NCI-H524 treated with DMSO at 0.1 percent for 48 hours (cell line): ENCODE results near the gene NSD1.
"Not testable (repeated sequence)": the region's sequence is repeated elsewhere in the genome, so short reads cannot be mapped to it uniquely, and the experiment has no call there.

Experiments
- DNase-seq: peaks from one replicate; lab custom pipeline; 2025; lab: John Stamatoyannopoulos, UW

Gene NSD1

GRCh38 chr5:177130211-177131018 is 3.2 kb upstream of the NSD1 start:
- no peak for DNase-seq

- DNase-seq, result no peak
Measured at GRCh38 chr5:177131019-177131320, 2.6 kb upstream of the NSD1 start.

DNA sequence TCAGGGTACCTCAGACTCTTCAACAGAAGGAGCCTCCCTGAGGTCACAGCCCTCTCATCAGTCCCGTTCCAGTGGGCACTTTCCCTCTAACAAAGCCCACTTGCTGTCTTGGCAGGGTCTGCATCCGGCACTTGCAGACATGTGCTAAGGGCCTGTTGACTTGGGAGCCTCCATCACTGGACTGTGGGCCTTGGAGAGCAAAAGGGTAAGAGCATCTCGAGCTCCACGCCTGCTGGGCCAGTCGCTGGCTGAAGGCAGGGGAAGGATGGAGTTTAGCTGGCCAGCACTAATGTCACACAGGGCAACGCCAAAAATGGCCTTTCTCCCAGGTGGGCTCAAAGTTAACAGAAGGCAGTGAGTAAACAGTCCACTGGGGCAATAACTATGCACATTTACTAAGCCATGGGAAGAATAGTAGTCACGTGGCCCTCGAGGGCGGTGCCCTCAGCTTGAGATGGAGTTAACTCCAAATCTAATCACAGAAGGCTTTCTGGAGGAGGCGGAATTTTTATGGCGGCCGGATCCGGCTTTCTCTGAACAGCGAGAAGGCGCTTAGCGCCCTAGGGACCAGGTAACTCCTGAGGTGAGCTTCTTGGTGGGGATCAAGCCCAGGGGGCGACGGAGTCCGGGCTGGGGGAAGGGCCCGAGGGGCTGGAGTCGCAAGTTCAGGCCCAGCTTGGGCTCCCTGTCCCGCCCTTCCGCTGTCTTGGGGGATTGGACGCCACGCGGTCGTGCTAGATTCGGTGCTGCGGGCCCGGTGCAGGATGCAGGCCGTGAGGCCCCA is 2.0 kb upstream of the NSD1 start:
- no peak for DNase-seq

GRCh38 chr5:177132136-177133095 is 1.2 kb upstream of the NSD1 start:
- no peak for DNase-seq

GRCh38 chr5:177133853-177134696 is 502 bp downstream of the NSD1 start:
- DNase-seq, result no peak

DNA sequence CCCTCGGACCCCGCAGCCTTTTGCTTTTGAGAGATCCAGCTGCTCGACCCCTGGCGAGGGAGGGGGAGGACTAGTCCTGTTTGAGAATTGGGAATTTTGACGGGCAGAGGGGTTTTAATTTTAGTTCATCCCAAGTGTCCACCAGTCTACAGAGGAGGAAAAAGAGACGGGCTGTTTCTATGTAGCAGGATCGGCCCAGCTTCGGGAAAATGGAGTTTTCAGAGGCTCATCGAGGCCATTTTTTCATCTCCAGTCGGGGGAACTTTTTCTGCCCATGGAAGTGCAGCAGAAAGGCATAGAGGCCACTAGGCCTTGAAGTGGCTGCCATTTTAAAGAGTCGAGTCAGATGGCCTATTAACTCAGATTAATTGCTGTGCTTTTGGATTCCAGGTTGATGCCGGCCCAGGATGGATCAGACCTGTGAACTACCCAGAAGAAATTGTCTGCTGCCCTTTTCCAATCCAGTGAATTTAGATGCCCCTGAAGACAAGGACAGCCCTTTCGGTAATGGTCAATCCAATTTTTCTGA is 1.2 kb downstream of the NSD1 start:
- no peak for DNase-seq

- no peak for DNase-seq
Measured at GRCh38 chr5:177140312-177140711, 6.7 kb downstream of the NSD1 start.

DNA sequence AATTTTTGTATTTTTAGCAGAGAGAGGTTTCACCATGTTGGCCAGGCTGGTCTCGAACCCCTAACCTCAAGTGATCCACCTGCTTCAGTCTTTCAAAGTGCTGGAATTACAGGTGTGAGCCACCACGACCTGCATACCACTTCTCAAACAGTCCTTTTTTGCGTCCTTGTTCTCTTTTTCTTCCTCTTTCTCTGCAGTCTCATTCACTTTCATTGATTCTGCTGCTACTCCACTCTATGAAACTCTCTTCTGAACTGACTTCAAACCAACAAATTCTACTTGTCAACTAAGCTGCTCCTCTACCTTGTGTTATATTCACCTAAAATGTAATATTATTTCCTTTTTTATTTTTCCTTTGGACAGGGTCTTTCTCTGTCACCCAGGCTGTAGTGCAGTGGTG is 7.9 kb downstream of the NSD1 start:
- no peak for DNase-seq

GRCh38 chr5:177142098-177142611 is 8.6 kb downstream of the NSD1 start:
- DNase-seq, result no peak

DNA sequence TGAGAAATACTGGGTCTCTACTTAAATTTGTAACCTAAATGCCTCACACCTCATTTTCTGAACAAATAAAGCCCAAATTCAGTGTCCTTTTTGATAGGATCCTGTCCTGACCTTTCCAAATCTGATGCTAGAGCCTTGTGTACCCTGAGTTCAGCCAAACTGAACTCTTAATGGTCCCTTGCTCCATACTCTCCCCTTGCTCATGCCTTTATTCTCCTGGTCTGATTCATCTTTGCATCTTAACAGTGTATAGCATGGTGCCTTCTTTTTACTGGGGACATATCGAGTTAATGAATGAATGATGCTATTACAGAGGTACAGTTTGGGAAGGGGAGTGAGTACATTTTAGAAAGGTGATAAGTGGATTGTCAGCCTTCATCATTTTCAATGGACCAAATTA is 9.2 kb downstream of the NSD1 start:
- no peak for DNase-seq

GRCh38 chr5:177146891-177147638 is 13.5 kb downstream of the NSD1 start:
- no peak for DNase-seq

DNA sequence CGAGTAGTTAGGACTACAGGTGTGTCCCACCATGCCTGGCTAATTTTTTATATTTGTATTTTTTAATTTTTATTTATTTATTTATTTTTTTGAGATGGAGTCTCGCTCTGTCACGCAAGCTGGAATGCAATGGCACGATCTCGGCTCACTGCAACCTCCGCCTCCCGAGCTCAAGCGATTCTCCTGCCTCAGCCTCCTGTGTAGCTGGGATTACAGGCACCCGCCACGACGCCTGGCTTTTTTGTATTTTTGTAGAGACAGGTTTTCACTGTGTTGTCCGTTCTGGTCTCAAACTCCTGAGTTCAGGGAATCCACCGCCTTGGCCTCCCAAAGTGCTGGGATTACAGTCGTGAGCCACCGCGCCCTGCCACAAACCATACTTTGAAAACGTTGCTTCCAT is 16.5 kb downstream of the NSD1 start:
- DNase-seq, result not testable (repeated sequence)

DNA sequence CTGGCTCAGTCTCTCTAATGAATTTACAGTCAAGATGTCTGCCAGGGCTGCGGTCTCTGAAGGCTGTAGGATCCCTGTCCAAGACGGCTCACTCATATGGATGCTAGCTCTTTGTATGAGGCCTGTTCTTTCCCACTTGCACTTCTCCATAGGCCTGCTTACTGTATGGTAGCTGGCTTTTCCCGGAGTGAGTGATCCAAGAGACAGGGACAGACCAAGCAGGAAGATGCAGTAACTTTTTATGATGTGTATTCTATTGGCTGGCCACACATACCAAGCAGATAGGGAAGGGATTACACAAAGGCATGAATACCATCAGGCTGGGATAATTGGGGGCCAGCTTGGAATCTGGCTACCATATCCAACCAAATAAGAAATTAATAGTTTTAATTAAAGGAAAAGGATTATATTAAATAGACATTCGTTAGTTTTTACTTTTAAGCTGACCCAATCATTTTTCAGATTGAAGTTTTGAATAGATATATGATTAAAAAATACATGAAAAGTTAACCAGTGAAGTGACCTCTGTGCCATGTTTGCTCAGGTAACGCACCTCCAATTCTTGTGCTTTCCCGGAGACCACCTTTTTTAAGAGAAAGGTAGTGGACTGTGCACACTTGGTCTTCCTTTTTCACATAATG is 20.6 kb downstream of the NSD1 start:
- DNase-seq, result no peak

- DNase-seq, result no peak
Measured at GRCh38 chr5:177162379-177162778, 28.8 kb downstream of the NSD1 start.

DNA sequence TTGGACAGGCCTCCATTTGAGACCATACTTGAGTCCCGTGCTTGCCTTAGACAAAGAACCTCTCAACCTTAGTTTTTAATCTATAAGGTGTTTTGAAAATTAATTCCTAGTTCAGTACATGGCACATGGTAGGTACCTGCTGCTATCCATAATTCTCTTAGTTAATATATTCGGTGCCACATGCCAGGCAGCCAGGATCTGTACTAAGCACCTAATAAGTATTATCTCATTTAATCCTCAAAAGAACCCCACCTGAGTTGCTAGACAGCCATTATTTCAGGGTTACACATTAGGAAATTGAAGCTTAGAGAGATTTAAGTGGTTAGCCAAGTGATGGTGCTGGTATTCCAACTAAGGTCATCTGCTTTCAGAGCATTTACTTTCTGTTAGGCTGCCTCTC is 29.9 kb downstream of the NSD1 start:
- no peak for DNase-seq

- DNase-seq, result no peak
Measured at GRCh38 chr5:177169271-177169670, 35.7 kb downstream of the NSD1 start.

GRCh38 chr5:177171961-177172360 is 38.4 kb downstream of the NSD1 start:
- no peak for DNase-seq

DNA sequence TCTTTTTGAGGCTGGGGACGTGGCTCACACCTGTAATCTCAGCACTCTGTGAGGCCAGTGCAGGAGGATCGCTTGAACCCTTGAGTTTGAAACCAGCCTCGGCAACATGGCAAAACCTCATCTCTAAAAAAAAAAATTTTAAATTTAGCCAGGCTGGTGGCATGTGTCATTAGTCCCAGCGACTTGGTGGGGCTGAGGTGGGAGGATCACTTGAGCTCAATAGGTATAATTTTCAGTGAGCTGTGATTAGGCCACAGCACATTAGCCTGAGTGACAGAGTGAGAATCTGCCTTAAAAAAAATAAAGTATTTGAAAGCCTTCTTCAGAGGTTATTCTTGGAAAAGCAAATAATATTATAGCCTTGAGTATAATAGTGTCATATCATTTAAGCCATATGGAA is 41.8 kb downstream of the NSD1 start:
- no peak for DNase-seq

DNA sequence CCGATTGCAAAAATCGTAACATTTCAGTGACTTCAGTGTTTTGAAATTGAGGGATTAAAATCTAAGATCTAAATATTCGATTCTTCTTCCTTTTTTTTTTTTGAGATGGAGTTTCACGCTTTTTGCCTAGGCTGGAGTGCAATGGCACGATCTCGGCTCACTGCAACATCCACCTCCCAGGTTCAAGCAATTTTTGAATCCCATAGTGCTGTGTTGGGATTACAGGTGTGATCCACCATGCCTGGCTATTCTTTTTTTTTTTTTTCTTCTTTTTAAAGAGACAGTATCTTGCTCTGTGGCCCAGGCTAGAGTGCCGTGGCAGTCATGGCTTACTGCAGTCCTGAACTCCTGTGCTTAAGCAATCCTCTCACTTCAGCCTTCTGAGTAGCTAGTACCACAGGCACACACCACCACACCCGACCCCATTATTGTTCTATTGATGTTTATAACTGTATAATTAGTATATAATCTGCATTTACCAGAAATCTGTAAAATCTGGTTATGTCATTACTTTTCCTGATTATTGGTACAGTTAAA is 42.7 kb downstream of the NSD1 start:
- DNase-seq, result no peak
